ENCODE data around the gene TNNC1. TPM values are rescaled to one million over a fixed set of nuclear protein-coding genes. Genes with fewer than 3 reads are reported as not detected.

The TNNC1 gene
- total RNA-seq, 2 experiments from 2014 or later = 0.57 to 3.2 TPM

DNA sequence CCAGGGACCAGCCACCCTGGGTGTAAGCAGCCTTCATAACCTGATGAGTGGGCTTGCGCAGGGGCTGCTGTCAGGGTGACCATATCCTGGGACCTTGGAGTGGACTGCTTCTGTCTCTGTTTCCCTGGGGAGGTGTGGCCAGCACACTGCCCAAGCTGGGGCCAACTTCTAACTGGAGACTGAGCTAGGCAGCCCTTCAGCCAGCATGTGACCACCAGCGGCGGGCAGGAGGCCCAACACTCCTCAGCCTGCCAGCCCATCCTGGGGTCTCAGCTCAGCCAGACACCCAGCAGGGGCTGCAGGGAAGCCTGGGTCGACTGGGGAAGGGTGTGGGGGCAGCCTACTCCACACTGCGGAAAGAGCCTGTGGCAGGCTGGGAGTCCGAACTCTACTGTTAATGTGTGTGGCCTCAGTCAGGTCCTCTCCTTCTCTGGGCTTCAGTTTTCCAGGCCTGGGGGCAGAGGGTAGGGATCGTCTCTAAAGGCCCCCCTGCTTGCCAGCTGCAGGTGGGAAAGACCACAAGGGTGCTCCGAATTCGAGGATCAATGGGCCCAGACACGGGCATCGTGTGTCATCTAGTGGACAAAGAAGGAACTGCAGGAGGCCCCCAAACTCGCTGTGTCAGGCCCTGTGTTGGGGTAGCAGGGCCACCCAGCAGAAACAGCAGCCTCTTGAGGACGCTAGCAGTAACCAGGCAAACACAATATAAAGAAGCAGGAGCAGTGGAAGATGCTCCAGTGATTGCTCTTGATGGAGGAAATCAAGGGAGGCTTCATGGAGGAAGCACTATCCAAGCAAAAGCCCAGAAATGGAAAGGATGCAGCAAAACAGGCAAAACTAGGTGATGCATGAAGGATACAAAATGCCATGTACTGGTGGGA lies 7.0 kb downstream of the TNNC1 start:
- Histone ChIP-seq H3K4me2 (ENCODE audit: low read length) (no peak overlapping the region), H3K4me3 (ENCODE audit: low read depth, low read length, poor library complexity, severe bottlenecking) (no peak overlapping the region), H3K9me3 (ENCODE audit: low read length) (no peaks in the 10 kb centered on the region), H3K9me2 (ENCODE audit: insufficient read depth, low read length) (no peaks in the 10 kb centered on the region), H3K36me3 (ENCODE audit: insufficient read depth, low read length) (no peaks in the 10 kb centered on the region), H3K27ac (ENCODE audit: low read depth, low read length, poor library complexity, severe bottlenecking) (no peak overlapping the region), H3K79me2 (ENCODE audit: insufficient read depth, low read depth, low read length) (no peaks in the 10 kb centered on the region), H4K20me1 (ENCODE audit: insufficient read depth, low read length) (no peaks in the 10 kb centered on the region), H3K4me1 (ENCODE audit: insufficient read depth, low read length, poor library complexity, severe bottlenecking) (no peaks in the 10 kb centered on the region), H2AFZ (ENCODE audit: low read length) (no peak overlapping the region)
- ChIA-PET CTCF (ENCODE audit: unreplicated experiment) (interaction anchor here (2.3 kb wide), 1 partner anchor 34 kb away, joined by 13 read pairs; no protein-coding TSS in a partner anchor), POLR2A (interaction anchor here (1.2 to 2.9 kb wide), 3 partner anchors 19 to 34 kb away, joined by 3 to 8 read pairs (median 6); no protein-coding TSS in a partner anchor)
- TF ChIP-seq, protein P1, sequence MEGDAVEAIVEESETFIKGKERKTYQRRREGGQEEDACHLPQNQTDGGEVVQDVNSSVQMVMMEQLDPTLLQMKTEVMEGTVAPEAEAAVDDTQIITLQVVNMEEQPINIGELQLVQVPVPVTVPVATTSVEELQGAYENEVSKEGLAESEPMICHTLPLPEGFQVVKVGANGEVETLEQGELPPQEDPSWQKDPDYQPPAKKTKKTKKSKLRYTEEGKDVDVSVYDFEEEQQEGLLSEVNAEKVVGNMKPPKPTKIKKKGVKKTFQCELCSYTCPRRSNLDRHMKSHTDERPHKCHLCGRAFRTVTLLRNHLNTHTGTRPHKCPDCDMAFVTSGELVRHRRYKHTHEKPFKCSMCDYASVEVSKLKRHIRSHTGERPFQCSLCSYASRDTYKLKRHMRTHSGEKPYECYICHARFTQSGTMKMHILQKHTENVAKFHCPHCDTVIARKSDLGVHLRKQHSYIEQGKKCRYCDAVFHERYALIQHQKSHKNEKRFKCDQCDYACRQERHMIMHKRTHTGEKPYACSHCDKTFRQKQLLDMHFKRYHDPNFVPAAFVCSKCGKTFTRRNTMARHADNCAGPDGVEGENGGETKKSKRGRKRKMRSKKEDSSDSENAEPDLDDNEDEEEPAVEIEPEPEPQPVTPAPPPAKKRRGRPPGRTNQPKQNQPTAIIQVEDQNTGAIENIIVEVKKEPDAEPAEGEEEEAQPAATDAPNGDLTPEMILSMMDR (conservative IDR thresholded peaks at IDR 0.05; ENCODE audit: low read length) = peak; percentile 99
- no peak for TF ChIP-seq EZH2phosphoT487 (IDR thresholded peaks at IDR 0.05; ENCODE audit: borderline replicate concordance, low read depth, low read length)
- DNase-seq (ENCODE audit: low spot score) = peak; percentile 84
- BruUV-seq (replicated peaks) = no TSS peak
- intact Hi-C loops (cut with micrococcal nuclease; ENCODE audit: unreplicated experiment) = loop anchor here (1.0 to 10.0 kb wide), 7 partner anchors 19 to 445 kb away; partner anchors contain the start of gene TLR9

DNA sequence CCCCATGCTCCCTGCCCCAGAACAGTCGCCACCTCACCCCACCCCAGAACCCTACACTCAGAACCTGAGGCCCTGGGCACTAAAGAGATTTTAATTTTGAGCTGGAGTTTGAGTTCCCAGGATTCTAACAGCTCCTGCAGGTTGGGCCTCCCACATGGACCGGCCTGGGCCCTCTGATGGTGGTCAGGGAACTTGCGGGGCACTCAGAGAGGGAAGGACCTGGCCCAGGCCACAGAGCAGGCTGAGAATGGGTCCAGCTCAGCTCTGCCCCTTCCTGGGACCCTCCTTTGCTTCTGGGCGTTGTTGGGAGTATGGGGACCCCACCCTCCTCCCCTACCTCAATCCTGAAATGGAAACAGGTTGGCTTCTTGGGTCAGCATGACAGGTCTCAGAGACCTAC lies 7.8 kb downstream of the TNNC1 start:
- intact Hi-C loops (cut with micrococcal nuclease; ENCODE audit: unreplicated experiment) = loop anchor here (5.0 to 10.0 kb wide), 3 partner anchors 71 to 444 kb away; partner anchors contain the start of gene TLR9
- no peaks in the 10 kb centered on the region for H3K79me2 ChIP-seq (ENCODE audit: insufficient read depth, low read depth, low read length)
- ChIA-PET POLR2A (interaction anchor here (2.9 kb wide), 1 partner anchor 33 kb away, joined by 8 read pairs; no protein-coding TSS in a partner anchor), CTCF (ENCODE audit: unreplicated experiment) (interaction anchor here (0.6 kb wide), 1 partner anchor 34 kb away, joined by 4 read pairs; no protein-coding TSS in a partner anchor)
- BruUV-seq (replicated peaks) = no TSS peak
- no peak for DNase-seq (ENCODE audit: low spot score)
- H3K9me2 ChIP-seq (ENCODE audit: insufficient read depth, low read length) = no peaks in the 10 kb centered on the region
- H3K36me3 ChIP-seq (ENCODE audit: insufficient read depth, low read length) = no peaks in the 10 kb centered on the region
- TF ChIP-seq EZH2phosphoT487 (IDR thresholded peaks at IDR 0.05; ENCODE audit: borderline replicate concordance, low read depth, low read length) = no peak
- TF ChIP-seq, protein P1 (conservative IDR thresholded peaks at IDR 0.05; ENCODE audit: low read length) = no peak
- H2AFZ ChIP-seq (ENCODE audit: low read length) = no peak overlapping the region
- no peaks in the 10 kb centered on the region for H4K20me1 ChIP-seq (ENCODE audit: insufficient read depth, low read length)
- no peak overlapping the region for H3K4me3 ChIP-seq (ENCODE audit: low read depth, low read length, poor library complexity, severe bottlenecking)
- no peak overlapping the region for H3K4me2 ChIP-seq (ENCODE audit: low read length)
- no peaks in the 10 kb centered on the region for H3K4me1 ChIP-seq (ENCODE audit: insufficient read depth, low read length, poor library complexity, severe bottlenecking)
- H3K9me3 ChIP-seq (ENCODE audit: low read length) = no peaks in the 10 kb centered on the region
- no peak overlapping the region for H3K27ac ChIP-seq (ENCODE audit: low read depth, low read length, poor library complexity, severe bottlenecking)
